Mesenteric fat pad (tissue), 1 donor: ENCODE measurements around the gene SEPTIN10. TPM values are rescaled to one million over a fixed set of nuclear protein-coding genes. Genes with fewer than 3 reads are reported as not detected.
"Not testable (repeated sequence)": the region's sequence is repeated elsewhere in the genome, so short reads cannot be mapped to it uniquely, and the experiment has no call there.

ENCODE experiments used
- DNase-seq: peaks from one replicate; pipeline ENCODE4 v3.0.0-alpha.2; 2020; ENCODE audit warnings: low spot score
- total RNA-seq: library from RNA; stranded (reverse); fragmentation: NEBNext Ultra II Directional; extraction: Animal tissue kit (Norgen Biotek cat#: 25700); gene quantifications from one replicate; pipeline ENCODE4 v1.2.1, GENCODE V29; 2021
- donor health status: DM: yes; HTN: yes; CAD: no.

SEPTIN10 gene
- total RNA-seq, 1 donor from 2014 or later = 97.2 TPM

GRCh38 chr2:109554758-109555157 lies 59.0 kb downstream of the SEPTIN10 start:
- no peak for DNase-seq

- no peak for DNase-seq
Observed at GRCh38 chr2:109549016-109549590, 64.7 kb downstream of the SEPTIN10 start.

- DNase-seq = no peak
Observed at GRCh38 chr2:109547280-109547679, 66.5 kb downstream of the SEPTIN10 start.

- no peak for DNase-seq
Observed at GRCh38 chr2:109545828-109546713, 67.7 kb downstream of the SEPTIN10 start.

GRCh38 chr2:109542384-109542783 lies 71.4 kb downstream of the SEPTIN10 start:
- no peak for DNase-seq

GRCh38 chr2:109538546-109538945 lies 75.2 kb downstream of the SEPTIN10 start:
- DNase-seq = no peak

- DNase-seq = peak; percentile 55
Observed at GRCh38 chr2:109537565-109538222, 76.1 kb downstream of the SEPTIN10 start.

GRCh38 chr2:109536556-109536955 lies 77.2 kb downstream of the SEPTIN10 start:
- DNase-seq = not testable (repeated sequence)

GRCh38 chr2:109535217-109535946 lies 78.4 kb downstream of the SEPTIN10 start:
- DNase-seq = peak; percentile 5

- peak; percentile 67 for DNase-seq
Observed at GRCh38 chr2:109533823-109534222, 79.9 kb downstream of the SEPTIN10 start.

- peak; percentile 16 for DNase-seq
Observed at GRCh38 chr2:109532728-109533076, 81.1 kb downstream of the SEPTIN10 start.

- DNase-seq = peak; percentile 47
Observed at GRCh38 chr2:109531896-109532727, 81.7 kb downstream of the SEPTIN10 start.

- peak; percentile 64 for DNase-seq
Observed at GRCh38 chr2:109531221-109531620, 82.5 kb downstream of the SEPTIN10 start.

- peak; percentile 41 for DNase-seq
Observed at GRCh38 chr2:109530712-109531111, 83.1 kb downstream of the SEPTIN10 start.

- peak; percentile 71 for DNase-seq
Observed at GRCh38 chr2:109529532-109530449, 84.0 kb downstream of the SEPTIN10 start.

GRCh38 chr2:109528811-109529501 lies 84.8 kb downstream of the SEPTIN10 start:
- DNase-seq = peak; percentile 85

- peak; percentile 62 for DNase-seq
Observed at GRCh38 chr2:109527846-109528705, 85.7 kb downstream of the SEPTIN10 start.

- DNase-seq = peak; percentile 62
Observed at GRCh38 chr2:109527079-109527478, 86.7 kb downstream of the SEPTIN10 start.
